ENCODE results near the gene DOCK4. TPM values are rescaled to one million over a fixed set of nuclear protein-coding genes. Genes with fewer than 3 reads are reported as not detected.

DOCK4 gene
- total RNA-seq, 1 experiment from 2014 or later, result 4.9 TPM

DNA sequence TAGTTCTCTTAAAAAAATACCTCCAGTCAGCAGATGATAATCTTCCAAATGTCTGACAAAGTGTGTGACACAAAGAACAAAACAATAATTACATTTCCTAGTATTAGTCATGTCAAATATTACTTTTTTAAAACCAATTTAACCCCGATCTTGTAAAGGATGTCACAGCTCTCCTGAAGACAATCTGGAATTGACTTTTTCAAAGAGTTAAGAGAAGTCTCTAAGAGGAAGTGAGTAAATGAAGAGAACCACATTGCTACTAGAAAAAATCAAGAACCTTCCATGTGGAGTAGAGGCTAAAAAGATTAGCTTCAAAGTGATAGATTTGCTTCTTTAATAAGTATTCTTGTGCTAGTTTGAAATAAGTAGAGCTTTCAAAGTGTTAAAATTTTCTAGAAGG lies 425.7 kb downstream of the DOCK4 start:
- no peak overlapping the region for H3T11ph ChIP-seq (ENCODE audit: low read length)
- H3K9me3 ChIP-seq (ENCODE audit: control insufficient read depth, low read depth, low read length), result no peaks in the 10 kb centered on the region
- H3K27ac Mint-ChIP-seq, result no peak overlapping the region
- H3K9me3 Mint-ChIP-seq, result peaks cover 0 to 9% of the 10 kb centered on the region in 2 experiments; a peak in 3 of 5 replicates
- TF ChIP-seq, protein P1, sequence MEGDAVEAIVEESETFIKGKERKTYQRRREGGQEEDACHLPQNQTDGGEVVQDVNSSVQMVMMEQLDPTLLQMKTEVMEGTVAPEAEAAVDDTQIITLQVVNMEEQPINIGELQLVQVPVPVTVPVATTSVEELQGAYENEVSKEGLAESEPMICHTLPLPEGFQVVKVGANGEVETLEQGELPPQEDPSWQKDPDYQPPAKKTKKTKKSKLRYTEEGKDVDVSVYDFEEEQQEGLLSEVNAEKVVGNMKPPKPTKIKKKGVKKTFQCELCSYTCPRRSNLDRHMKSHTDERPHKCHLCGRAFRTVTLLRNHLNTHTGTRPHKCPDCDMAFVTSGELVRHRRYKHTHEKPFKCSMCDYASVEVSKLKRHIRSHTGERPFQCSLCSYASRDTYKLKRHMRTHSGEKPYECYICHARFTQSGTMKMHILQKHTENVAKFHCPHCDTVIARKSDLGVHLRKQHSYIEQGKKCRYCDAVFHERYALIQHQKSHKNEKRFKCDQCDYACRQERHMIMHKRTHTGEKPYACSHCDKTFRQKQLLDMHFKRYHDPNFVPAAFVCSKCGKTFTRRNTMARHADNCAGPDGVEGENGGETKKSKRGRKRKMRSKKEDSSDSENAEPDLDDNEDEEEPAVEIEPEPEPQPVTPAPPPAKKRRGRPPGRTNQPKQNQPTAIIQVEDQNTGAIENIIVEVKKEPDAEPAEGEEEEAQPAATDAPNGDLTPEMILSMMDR (conservative IDR thresholded peaks at IDR 0.05), result no peak
- H3K79me2 ChIP-seq (ENCODE audit: insufficient read depth, low read length), result no peaks in the 10 kb centered on the region
- H4K8ac ChIP-seq (replicated peaks; ENCODE audit: insufficient read length, low read depth, low read length), result no peak overlapping the region
- H2AFZ ChIP-seq (ENCODE audit: low read length), result no peak overlapping the region
- H3K27me3 Mint-ChIP-seq (ENCODE audit: low read depth), result no peaks in the 10 kb centered on the region
- H3K79me1 ChIP-seq (ENCODE audit: insufficient read depth, low read depth, low read length, poor library complexity, severe bottlenecking), result no peaks in the 10 kb centered on the region
- no CpG with 5 or more reads among the region's 1 CpG for WGBS (ENCODE audit: extremely low coverage, insufficient read length, low lambda C conversion rate)
- H3K4me2 ChIP-seq (ENCODE audit: insufficient read depth, insufficient read length, low read length), result no peak overlapping the region
- no peak overlapping the region for H3K9ac ChIP-seq (ENCODE audit: extremely low read depth, insufficient read length, low read length)
- no peaks in the 10 kb centered on the region for H3K27me3 ChIP-seq (ENCODE audit: insufficient read depth, low read length)
- no peak overlapping the region for H3K14ac ChIP-seq (ENCODE audit: insufficient read depth, low read length)
- H2BK120ac ChIP-seq (ENCODE audit: low read depth, low read length, poor library complexity, severe bottlenecking), result no peak overlapping the region
- H3K18ac ChIP-seq (ENCODE audit: insufficient read length, low read depth, low read length), result no peak overlapping the region
- H3K56ac ChIP-seq (ENCODE audit: insufficient read length, low read depth, low read length), result no peak overlapping the region
- no peak overlapping the region for H4K91ac ChIP-seq (ENCODE audit: insufficient read length, low read depth, low read length)
- H3K4me1 Mint-ChIP-seq, result peaks cover 14 to 18% of the 10 kb centered on the region in 2 experiments
- no peak overlapping the region for H2BK5ac ChIP-seq (ENCODE audit: insufficient read length, low read length)
- no peak for DNase-seq
- H3K23me2 ChIP-seq (ENCODE audit: insufficient read length, low read depth, low read length, poor library complexity, severe bottlenecking), result no peaks in the 10 kb centered on the region
- no peak overlapping the region for H2BK15ac ChIP-seq (ENCODE audit: low read depth, low read length)
- peaks cover 2% of the 10 kb centered on the region; the same call in 1 of the 2 replicates for H3K4me1 ChIP-seq (ENCODE audit: insufficient read depth, low read length)
- H2BK20ac ChIP-seq (ENCODE audit: low read depth, low read length, poor library complexity, severe bottlenecking), result no peak overlapping the region
- no peak overlapping the region for H2AK5ac ChIP-seq (ENCODE audit: insufficient read length, low read length)
- H3K27ac ChIP-seq (ENCODE audit: insufficient read length, low read depth, low read length), result no peak overlapping the region
- H2BK12ac ChIP-seq (ENCODE audit: insufficient read length, low read depth, low read length), result no peak overlapping the region
- peaks cover 14 to 49% (median 17%) of the 10 kb centered on the region in 3 experiments; a peak in 6 of 7 replicates for H3K36me3 Mint-ChIP-seq (ENCODE audit: insufficient read depth in 1 of 3, low read depth in 3 of 3)
- no peak overlapping the region for H3K4me3 Mint-ChIP-seq
- no peak overlapping the region for H3K4ac ChIP-seq (ENCODE audit: low read depth, low read length)
- no peak overlapping the region for H3K23ac ChIP-seq (ENCODE audit: insufficient read length, low read depth, low read length)
- no peaks in the 10 kb centered on the region for H4K20me1 ChIP-seq (ENCODE audit: control insufficient read depth, insufficient read depth, insufficient read length)
- H4K5ac ChIP-seq (ENCODE audit: insufficient read length, low read depth, low read length), result no peak overlapping the region
